Brain pericyte (primary cell): Measurements from ENCODE around the gene ICAM5.
A peak's percentile ranks its signal among the peaks of the same experiment; 100 is the strongest.
"Not testable (repeated sequence)": the region's sequence is repeated elsewhere in the genome, so short reads cannot be mapped to it uniquely, and the experiment has no call there.

Experiments
- DNase-seq: peaks from one replicate; pipeline ENCODE4 v3.0.0-alpha.2; 2012; ENCODE audit warnings: low read depth, low spot score

The ICAM5 gene

GRCh38 chr19:10289836-10290356 lies at the start of gene ICAM5:
Gene ICAM5 (plus strand): TSS chr19:10289952. CDS start chr19:10290044, 92 bp downstream.
- DNase-seq, result no peak

- not testable (repeated sequence) for DNase-seq
These were observed 47.8 kb upstream of the ICAM5 start for GRCh38 chr19:10241826-10242449.

DNA sequence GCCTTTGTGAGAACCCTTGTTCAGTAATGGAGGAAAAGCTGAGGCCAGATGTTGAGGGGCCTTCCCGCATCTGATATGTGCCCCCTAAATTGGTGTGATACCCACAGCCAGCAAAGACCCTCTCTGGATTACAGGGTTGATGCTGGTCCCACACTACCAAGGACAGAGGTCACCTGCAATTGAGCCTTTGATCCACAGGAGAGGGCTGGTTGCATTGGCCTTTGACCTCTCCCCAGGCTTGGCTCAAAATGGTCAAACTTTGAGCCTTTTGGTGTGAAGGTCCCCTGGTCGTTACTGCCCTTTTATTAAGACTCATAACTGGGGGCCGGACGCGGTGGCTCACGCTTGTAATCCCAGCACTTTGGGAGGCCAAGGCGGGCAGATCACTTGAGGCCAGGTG lies 46.1 kb upstream of the ICAM5 start:
- no peak for DNase-seq

GRCh38 chr19:10245189-10245939 lies 44.4 kb upstream of the ICAM5 start:
- DNase-seq, result no peak

DNA sequence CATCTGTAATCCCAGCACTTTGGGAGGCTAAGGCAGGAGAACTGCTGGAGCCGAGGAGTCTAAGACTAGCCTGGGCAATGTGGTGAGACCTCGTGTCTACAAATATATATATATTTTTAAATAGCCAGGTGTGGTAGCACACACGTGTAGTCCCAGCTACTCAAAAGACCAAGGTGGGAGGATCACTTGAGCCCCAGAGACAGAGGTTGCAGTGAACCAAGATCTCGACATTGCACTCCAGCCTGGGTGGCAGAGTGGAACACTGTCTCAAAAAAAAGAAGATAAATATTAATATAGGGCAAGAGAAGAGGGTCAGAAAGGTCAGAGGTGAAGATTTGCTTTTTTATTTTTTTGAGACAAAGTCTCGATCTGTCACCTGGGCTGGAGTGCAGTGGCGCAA lies 43.2 kb upstream of the ICAM5 start:
- DNase-seq, result no peak

DNA sequence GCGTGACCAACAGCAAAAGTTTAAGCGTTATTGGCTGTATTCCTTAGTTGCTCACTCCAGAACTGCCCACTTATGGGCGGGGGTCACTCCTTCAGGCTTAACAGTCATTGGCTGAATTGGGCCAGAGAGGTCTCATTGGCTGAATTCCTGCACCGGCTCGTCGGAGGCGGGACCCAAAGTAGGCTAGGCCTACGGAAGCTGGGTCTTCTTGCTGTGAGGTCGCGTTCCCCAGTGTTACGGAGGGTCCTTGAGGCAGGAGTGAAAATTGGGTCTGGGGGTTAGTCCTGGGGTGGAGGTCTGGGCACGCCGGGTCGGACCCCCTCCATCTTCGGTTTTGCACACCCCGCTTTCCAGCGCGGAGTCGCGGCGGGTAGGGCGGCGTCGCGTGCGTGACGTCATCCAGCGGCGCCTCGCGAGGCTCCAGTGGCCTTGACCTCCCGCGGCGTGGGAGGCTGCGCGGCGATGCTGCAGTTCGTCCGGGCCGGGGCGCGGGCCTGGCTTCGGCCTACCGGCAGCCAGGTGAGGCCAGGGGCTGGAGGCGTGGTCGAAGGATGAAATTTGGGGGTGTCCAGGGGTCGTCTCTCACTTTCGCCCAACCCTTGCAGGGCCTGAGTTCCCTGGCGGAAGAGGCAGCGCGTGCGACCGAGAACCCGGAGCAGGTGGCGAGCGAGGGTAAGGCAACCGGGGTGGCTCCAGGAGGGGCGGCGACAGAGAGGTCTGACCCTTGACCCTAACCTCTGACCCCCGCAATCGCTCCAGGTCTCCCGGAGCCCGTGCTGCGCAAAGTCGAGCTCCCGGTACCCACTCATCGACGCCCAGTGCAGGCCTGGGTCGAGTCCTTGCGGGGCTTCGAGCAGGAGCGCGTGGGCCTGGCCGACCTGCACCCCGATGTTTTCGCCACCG lies 37.7 kb upstream of the ICAM5 start, which contains the start of gene MRPL4:
Gene MRPL4, plus strand, starts transcription at position 423 of the 903 bp plus-strand sequence. Its CDS starts 40 bp downstream, at position 463.
- peak; percentile 97 for DNase-seq

GRCh38 chr19:10252707-10253106 lies 37.0 kb upstream of the ICAM5 start:
- no peak for DNase-seq

- DNase-seq, result no peak
These were observed 35.5 kb upstream of the ICAM5 start for GRCh38 chr19:10254244-10254643.

DNA sequence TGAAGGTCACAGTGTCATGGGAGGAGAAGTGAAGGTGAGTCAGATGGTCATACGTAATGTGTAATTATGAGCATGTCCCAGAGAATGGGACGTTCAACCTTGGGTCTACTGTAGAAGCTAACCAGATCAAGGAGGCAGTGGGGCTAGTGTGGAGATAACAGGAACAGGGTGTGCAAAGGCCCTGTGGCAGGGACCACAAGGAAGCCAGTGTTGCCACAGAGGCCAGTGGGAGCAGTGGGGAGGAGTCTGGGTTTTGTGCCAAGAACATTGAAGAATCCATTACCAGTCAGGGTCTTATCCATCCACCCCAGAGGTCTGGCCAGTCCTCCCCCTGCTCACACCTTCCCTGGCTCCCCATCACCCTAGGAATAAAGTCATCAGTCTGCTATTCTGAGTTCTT lies 34.4 kb upstream of the ICAM5 start:
- no peak for DNase-seq

DNA sequence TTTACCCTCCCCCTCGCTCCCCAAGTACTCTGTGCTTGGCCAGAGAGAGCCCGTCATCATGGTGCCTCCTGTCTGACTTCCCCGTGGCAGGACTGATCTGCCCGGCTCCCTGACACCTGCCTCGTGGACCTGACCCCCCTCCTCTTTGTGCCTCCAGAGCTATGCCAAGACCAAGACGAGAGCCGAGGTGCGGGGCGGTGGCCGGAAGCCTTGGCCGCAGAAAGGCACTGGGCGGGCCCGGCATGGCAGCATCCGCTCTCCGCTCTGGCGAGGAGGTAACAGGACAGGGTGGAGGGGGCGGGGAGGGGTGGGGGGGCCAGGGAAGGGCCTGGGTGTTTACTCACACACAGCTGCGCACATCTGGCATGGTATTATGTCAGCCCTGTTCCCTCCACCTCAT lies 33.2 kb upstream of the ICAM5 start:
- DNase-seq, result no peak

DNA sequence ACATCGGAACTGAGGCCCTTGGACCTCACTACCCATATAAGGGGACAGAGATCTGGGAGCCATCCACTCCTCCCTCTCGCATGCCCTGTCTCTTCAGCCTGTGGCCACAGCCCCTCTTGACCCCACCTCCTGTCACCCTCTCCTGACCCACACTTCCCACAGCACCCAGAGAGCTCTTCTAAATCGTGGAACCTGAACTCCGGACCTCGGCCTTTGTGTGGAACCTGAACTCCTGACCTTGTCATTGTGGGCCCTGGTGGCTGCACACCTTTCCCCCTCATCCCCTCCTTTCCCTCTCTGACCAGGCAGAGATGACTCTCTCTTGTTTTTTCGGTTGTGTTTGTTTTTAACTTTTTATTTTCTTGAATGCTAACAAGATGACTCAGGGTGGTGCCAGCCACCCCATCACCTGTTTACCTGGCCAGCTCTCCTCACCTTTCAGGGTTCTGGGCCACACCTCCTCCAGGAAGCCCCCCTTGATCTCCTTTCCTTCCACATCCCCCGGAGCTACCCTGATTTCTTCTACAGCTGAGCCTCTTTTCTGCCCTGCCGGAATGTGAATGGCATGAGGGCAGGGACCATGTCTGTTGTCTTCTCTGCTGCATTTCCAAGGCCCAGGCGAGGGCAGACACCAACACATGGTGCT lies 32.7 kb upstream of the ICAM5 start:
- DNase-seq, result no peak

DNA sequence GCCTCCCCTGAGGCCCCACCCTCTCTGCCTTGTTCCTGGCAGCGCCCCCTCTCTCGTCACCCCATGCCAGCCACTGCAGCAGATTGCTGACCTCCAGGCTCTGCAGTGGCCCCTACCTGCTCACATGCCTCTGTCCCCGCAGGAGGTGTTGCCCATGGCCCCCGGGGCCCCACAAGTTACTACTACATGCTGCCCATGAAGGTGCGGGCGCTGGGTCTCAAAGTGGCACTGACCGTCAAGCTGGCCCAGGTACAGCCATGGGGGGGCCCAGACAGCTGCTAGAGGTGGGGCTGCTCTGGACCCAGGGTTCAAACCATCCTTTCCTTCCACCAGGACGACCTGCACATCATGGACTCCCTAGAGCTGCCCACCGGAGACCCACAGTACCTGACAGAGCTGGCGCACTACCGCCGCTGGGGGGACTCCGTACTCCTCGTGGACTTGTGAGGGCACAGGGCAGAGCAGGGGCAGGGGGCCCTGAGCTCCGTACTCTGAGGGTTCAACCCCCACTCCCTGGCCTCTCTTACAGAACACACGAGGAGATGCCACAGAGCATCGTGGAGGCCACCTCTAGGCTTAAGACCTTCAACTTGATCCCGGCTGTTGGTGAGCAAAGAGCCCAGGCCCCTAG lies 31.6 kb upstream of the ICAM5 start:
- DNase-seq, result no peak

GRCh38 chr19:10259162-10259905 lies 30.4 kb upstream of the ICAM5 start:
- DNase-seq, result no peak

GRCh38 chr19:10260141-10260584 lies 29.6 kb upstream of the ICAM5 start:
- DNase-seq, result no peak

GRCh38 chr19:10262771-10263170 lies 27.0 kb upstream of the ICAM5 start:
- DNase-seq, result no peak

DNA sequence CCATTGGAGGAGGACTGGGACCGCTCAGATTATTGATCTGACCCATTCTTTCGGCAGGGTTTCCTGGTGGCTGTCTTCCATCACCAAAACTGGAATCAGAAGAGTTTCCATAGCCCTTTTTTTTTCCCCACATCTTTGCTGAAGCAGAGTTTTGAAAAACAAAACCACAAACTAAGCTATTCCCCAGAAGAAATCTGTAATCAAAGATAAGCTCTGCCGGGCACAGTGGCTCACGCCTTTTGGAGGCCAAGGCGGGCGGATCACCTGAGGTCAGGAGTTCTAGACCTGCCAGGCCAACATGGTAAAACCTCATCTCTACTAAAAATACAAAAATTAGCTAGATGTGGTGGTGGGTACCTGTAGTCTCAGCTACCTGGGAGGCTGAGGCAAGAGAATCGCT lies 23.0 kb upstream of the ICAM5 start:
- no peak for DNase-seq

GRCh38 chr19:10268071-10268470 lies 21.7 kb upstream of the ICAM5 start:
- DNase-seq, result no peak

DNA sequence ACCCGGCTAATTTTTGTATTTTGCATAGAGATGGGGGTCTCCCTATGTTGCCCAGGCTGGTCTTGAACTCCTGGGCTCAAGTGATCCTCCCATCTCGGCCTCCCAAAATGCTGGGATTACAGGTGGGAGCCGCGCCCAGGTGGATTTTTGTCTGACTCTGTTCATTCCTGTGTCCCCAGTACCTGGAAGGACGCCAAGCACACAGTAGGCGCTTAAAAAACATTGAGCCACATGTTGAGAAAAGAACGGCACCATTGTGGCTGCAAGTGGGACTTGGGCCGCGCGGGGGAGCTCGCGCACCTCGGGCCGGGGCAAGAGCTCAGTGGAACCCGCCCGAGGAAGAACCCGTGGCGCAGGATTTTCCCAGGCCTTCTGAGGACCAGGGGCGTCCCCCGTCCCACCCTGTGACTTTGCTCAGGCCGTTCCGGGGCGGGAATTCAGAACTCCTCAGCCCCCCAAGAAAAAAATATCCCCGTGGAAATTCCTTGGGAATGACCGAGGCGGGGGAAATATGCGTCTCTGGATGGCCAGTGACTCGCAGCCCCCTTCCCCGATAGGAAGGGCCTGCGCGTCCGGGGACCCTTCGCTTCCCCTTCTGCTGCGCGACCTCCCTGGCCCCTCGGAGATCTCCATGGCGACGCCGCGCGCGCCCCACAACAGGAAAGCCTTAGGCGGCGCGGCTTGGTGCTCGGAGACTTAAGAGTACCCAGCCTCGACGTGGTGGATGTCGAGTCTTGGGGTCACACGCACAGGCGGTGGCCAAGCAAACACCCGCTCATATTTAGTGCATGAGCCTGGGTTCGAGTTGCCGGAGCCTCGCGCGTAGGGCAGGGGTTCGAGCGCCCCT lies 20.2 kb upstream of the ICAM5 start:
- no peak for DNase-seq

DNA sequence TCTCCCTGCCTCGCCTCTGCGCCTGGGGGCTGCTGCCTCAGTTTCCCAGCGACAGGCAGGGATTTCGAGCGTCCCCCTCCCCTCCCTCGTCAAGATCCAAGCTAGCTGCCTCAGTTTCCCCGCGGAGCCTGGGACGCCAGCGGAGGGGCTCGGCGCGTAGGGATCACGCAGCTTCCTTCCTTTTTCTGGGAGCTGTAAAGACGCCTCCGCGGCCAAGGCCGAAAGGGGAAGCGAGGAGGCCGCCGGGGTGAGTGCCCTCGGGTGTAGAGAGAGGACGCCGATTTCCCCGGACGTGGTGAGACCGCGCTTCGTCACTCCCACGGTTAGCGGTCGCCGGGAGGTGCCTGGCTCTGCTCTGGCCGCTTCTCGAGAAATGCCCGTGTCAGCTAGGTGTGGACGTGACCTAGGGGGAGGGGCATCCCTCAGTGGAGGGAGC lies 19.6 kb upstream of the ICAM5 start:
- no peak for DNase-seq
